ENCODE data around the gene CNFN.

- TF ChIP-seq CTCF (IDR thresholded peaks at IDR 0.05) (no peak), EZH2phosphoT487 (IDR thresholded peaks at IDR 0.05) (no peak), EZH2 (IDR thresholded peaks at IDR 0.05) (no peak)
These were observed at the start of gene CNFN for GRCh38 chr19:42389899-42390298.
